HCT116 (cell line): Measurements from ENCODE around the gene TPGS1. TPM values are rescaled to one million over a fixed set of nuclear protein-coding genes. Genes with fewer than 3 reads are reported as not detected.

Source experiments
- ATAC-seq: fragments of 200-7000 bp; cut with Tn5 transposase; 2 replicates; pipeline ENCODE4 v1.9.1; 2020; ENCODE audit warnings: mild to moderate bottlenecking, moderate library complexity
- Bru-seq: library from RNA; stranded (reverse); fragments of 400-500 nt; gene quantifications from one replicate; lab custom pipeline; 2021; lab: Mats Ljungman, UMichigan
- BruChase-seq, 2 experiments: library from RNA; stranded (reverse); fragments of 400-500 nt; gene quantifications; one replicate each; lab custom pipeline; 2021; lab: Mats Ljungman, UMichigan
- BruUV-seq: library from RNA; stranded (reverse); fragments of 400-500 nt; replicated peaks from 2 replicates; lab custom pipeline; 2021; lab: Mats Ljungman, UMichigan
- CTCF ChIA-PET: fragments of 300-600 bp; sonication (Branson Sonifier 250); formaldehyde crosslinking; loops from one replicate; lab custom pipeline; 2021; ENCODE audit warnings: antibody characterized with exemption; lab: Charles Lee
- POLR2A ChIA-PET: fragments of 300-600, 350-600 bp; sonication (Branson Sonifier 250); formaldehyde crosslinking; loops from one replicate; lab custom pipeline; 2021; ENCODE audit warnings: antibody characterized with exemption; lab: Charles Lee
- RAD21 ChIA-PET, 2 experiments: fragments of 300-600 bp; sonication (Branson Sonifier 250); formaldehyde crosslinking; loops; one replicate each; lab custom pipeline; 2023; ENCODE audit warnings: low total read pairs in 2 of 2; ENCODE audit not compliant: uncharacterized antibody in 2 of 2, unreplicated experiment in 2 of 2, low non-redundant PET in 1 of 2; lab: Charles Lee
- DNase-seq: peaks from one replicate; pipeline ENCODE4 v3.0.0-alpha.2; 2010; ENCODE audit warnings: low read depth, low spot score
- H2AFZ ChIP-seq: fragments of 200-600 bp; shearing (Covaris generic), sonication (generic); 2 replicates; pipeline ENCODE4 v1.6.1; 2017; ENCODE audit warnings: low read depth, mixed run types, mixed read lengths, antibody characterized with exemption, low read length; ENCODE audit not compliant: poor library complexity, severe bottlenecking
- H3K27ac ChIP-seq: 2 replicates; pipeline ENCODE4 v1.5.1; 2012; ENCODE audit warnings: low read depth, low read length
- H3K27me3 ChIP-seq: fragments of 200-600 bp; sonication (generic); 2 replicates; pipeline ENCODE4 v1.6.1; 2016; ENCODE audit warnings: mixed run types, low read length, mixed read lengths; ENCODE audit not compliant: insufficient read depth
- H3K36me3 ChIP-seq, 2 experiments: fragments of 200-500 bp in 1 of 2; fragments of 200-600 bp in 1 of 2; sonication (Bioruptor generic) in 1 of 2; sonication (generic) in 1 of 2; 2 replicates each; pipeline versions ENCODE4 v1.5.1 to v1.6.1; 2014 to 2016; ENCODE audit warnings: low read length in 2 of 2, inconsistent platforms in 1 of 2, mixed read lengths in 1 of 2, mixed run types in 1 of 2; ENCODE audit not compliant: insufficient read depth in 2 of 2, control insufficient read depth in 1 of 2
- H3K4me1 ChIP-seq, 2 experiments: fragments of 200-600 bp in 1 of 2; sonication (generic) in 1 of 2; 2 replicates each; pipeline versions ENCODE4 v1.5.1 to v1.6.1; 2012 to 2017; ENCODE audit warnings: low read length in 2 of 2, inconsistent platforms in 1 of 2, mild to moderate bottlenecking in 1 of 2, mixed read lengths in 1 of 2, mixed run types in 1 of 2, moderate library complexity in 1 of 2; ENCODE audit not compliant: insufficient read depth in 2 of 2, control insufficient read depth in 1 of 2
- H3K4me2 ChIP-seq: fragments of 200-600 bp; sonication (generic); 2 replicates; pipeline ENCODE4 v1.6.1; 2017; ENCODE audit warnings: mixed run types, low read length, mixed read lengths
- H3K4me3 ChIP-seq, 2 experiments: fragments of 200-600 bp in 1 of 2; sonication (generic) in 1 of 2; replicated peaks in 1 of 2; 2 replicates each; pipeline ENCODE4 v1.5.1; 2011 to 2016; ENCODE audit warnings: low read length in 2 of 2, control low read depth in 1 of 2, low read depth in 1 of 2, mild to moderate bottlenecking in 1 of 2, mixed read lengths in 1 of 2, mixed run types in 1 of 2
- H3K79me2 ChIP-seq: fragments of 200-600 bp; sonication (generic); 2 replicates; pipeline ENCODE4 v1.6.1; 2017; ENCODE audit warnings: mild to moderate bottlenecking, mixed run types, low read length, moderate library complexity, mixed read lengths; ENCODE audit not compliant: insufficient read depth
- H3K9ac ChIP-seq: fragments of 200-600 bp; sonication (generic); 2 replicates; pipeline ENCODE4 v1.6.1; 2016; ENCODE audit warnings: low read length, mixed read lengths
- H3K9me2 ChIP-seq: fragments of 200-600 bp; sonication (generic), shearing (Covaris generic); 2 replicates; pipeline ENCODE4 v1.6.1; 2017; ENCODE audit warnings: mixed run types, mild to moderate bottlenecking, moderate library complexity; ENCODE audit not compliant: insufficient read depth
- H3K9me3 ChIP-seq, 2 experiments: fragments of 200-500 bp in 1 of 2; fragments of 200-600 bp in 1 of 2; sonication (Bioruptor generic) in 1 of 2; sonication (generic) in 1 of 2; 2 replicates each; pipeline ENCODE4 v1.6.1; 2014 to 2017; ENCODE audit warnings: low read length in 2 of 2, mixed read lengths in 2 of 2, inconsistent platforms in 1 of 2, low read depth in 1 of 2, mild to moderate bottlenecking in 1 of 2, mixed run types in 1 of 2, moderate library complexity in 1 of 2; ENCODE audit not compliant: control insufficient read depth in 1 of 2, insufficient read depth in 1 of 2
- H4K20me1 ChIP-seq: fragments of 200-600 bp; sonication (generic), shearing (Covaris generic); 2 replicates; pipeline ENCODE4 v1.6.1; 2017; ENCODE audit warnings: mixed run types, mild to moderate bottlenecking, moderate library complexity; ENCODE audit not compliant: insufficient read depth
- CBX3 ChIP-seq: IDR thresholded peaks from 2 replicates; pipeline ENCODE4 v1.6.1; 2012; ENCODE audit warnings: low read depth
- CEBPB ChIP-seq: IDR thresholded peaks from 2 replicates; pipeline ENCODE4 v1.6.1; 2012; ENCODE audit warnings: low read depth
- EGR1 ChIP-seq: IDR thresholded peaks from 2 replicates; pipeline ENCODE4 v1.6.1; 2012; ENCODE audit warnings: low read depth
- ELF1 ChIP-seq: IDR thresholded peaks from 2 replicates; pipeline ENCODE4 v1.6.1; 2012; ENCODE audit warnings: low read depth, borderline replicate concordance
- EZH2 ChIP-seq: fragments of 200-600 bp; sonication (generic); IDR thresholded peaks from 2 replicates; pipeline ENCODE4 v1.6.1; 2017; ENCODE audit warnings: antibody characterized with exemption, mixed run types
- EZH2phosphoT487 ChIP-seq: fragments of 200-600 bp; IDR thresholded peaks from 2 replicates; pipeline ENCODE4 v1.6.1; 2018; ENCODE audit warnings: antibody characterized with exemption, borderline replicate concordance
- FOSL1 ChIP-seq: IDR thresholded peaks from 2 replicates; pipeline ENCODE4 v1.6.1; 2012; ENCODE audit warnings: low read depth
- JUND ChIP-seq: IDR thresholded peaks from 2 replicates; pipeline ENCODE4 v1.6.1; 2012
- POLR2A ChIP-seq: IDR thresholded peaks from 2 replicates; pipeline ENCODE4 v1.7.0; 2011; ENCODE audit warnings: borderline replicate concordance; ENCODE audit not compliant: insufficient read depth, insufficient read length; ENCODE audit errors: extremely low read depth
- POLR2AphosphoS5 ChIP-seq: IDR thresholded peaks from 2 replicates; pipeline ENCODE4 v1.6.1; 2011; ENCODE audit warnings: mild to moderate bottlenecking, low read depth, low read length, moderate library complexity
- RAD21 ChIP-seq: IDR thresholded peaks from 2 replicates; pipeline ENCODE4 v1.6.1; 2012; ENCODE audit warnings: low read depth, mild to moderate bottlenecking
- SIN3A ChIP-seq: IDR thresholded peaks from 2 replicates; pipeline ENCODE4 v1.6.1; 2012; ENCODE audit warnings: low read depth
- SP1 ChIP-seq: IDR thresholded peaks from 2 replicates; pipeline ENCODE4 v1.6.1; 2012; ENCODE audit warnings: low read depth
- SRF ChIP-seq: IDR thresholded peaks from 2 replicates; pipeline ENCODE4 v1.6.1; 2012; ENCODE audit warnings: low read depth
- TCF7L2 ChIP-seq: IDR thresholded peaks from 2 replicates; pipeline ENCODE4 v1.7.0; 2011; ENCODE audit warnings: borderline replicate concordance, inconsistent platforms; ENCODE audit not compliant: insufficient read depth, insufficient read length; ENCODE audit errors: extremely low read depth
- ZFX ChIP-seq: fragments of 450-650 bp; IDR thresholded peaks from 2 replicates; pipeline ENCODE4 v1.6.1; 2017
- ZNF274 ChIP-seq: fragments of 200-500 bp; sonication (Bioruptor generic); IDR thresholded peaks from 2 replicates; pipeline ENCODE4 v1.6.1; 2014; ENCODE audit warnings: mild to moderate bottlenecking, low read depth, low read length, inconsistent platforms
- intact Hi-C: fragments of 100-400 bp; cut with micrococcal nuclease; formaldehyde crosslinking; loops from 2 replicates; pipeline ENCODE4 v1.10.0; 2022
- long read RNA-seq: library from polyadenylated mRNA; unstranded; transcript quantifications from one replicate; pipeline ENCODE4 v2.0.0, GENCODE V29; 2021; ENCODE audit not compliant: unreplicated experiment
- polyA plus RNA-seq: library from polyadenylated mRNA; unstranded; fragments of >200 nt; gene quantifications from 2 replicates; pipeline ENCODE4 v1.2.1, GENCODE V29; 2012; ENCODE audit warnings: missing spikeins
- total RNA-seq: library from RNA; stranded (reverse); gene quantifications from one replicate; pipeline ENCODE4 v1.2.1, GENCODE V29; 2021; ENCODE audit not compliant: unreplicated experiment
- TF ChIP-seq, protein P1 (sequence below): IDR thresholded peaks from 2 replicates; pipeline ENCODE4 v1.6.1; 2012
- TF ChIP-seq, protein P2 (sequence below), 3 experiments: fragments of 200-600 bp in 1 of 3; sonication (generic) in 1 of 3; IDR thresholded peaks in 2 of 3; conservative IDR thresholded peaks in 1 of 3; 2 replicates each; pipeline ENCODE4 v1.5.1; 2012 to 2017; ENCODE audit warnings: low read depth in 2 of 3, low read length in 2 of 3, antibody characterized with exemption in 1 of 3, borderline replicate concordance in 1 of 3, control low read depth in 1 of 3, mild to moderate bottlenecking in 1 of 3, mixed read lengths in 1 of 3, mixed run types in 1 of 3, moderate library complexity in 1 of 3; ENCODE audit not compliant: insufficient read depth in 1 of 3
- TF ChIP-seq, protein P3 (sequence below): IDR thresholded peaks from 2 replicates; pipeline ENCODE4 v1.6.1; 2011; ENCODE audit warnings: mild to moderate bottlenecking, low read length, moderate library complexity; ENCODE audit not compliant: insufficient replicate concordance; ENCODE audit errors: extremely low read depth

Gene TPGS1, protein sequence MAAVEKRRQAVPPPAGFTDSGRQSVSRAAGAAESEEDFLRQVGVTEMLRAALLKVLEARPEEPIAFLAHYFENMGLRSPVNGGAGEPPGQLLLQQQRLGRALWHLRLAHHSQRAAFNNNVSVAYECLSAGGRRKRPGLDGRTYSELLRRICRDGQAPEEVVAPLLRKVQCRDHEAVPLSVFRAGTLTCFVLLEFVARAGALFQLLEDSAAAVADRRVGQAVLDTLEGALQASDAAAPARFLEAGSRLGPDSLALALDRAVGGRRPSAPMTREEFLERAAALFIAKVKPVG
- total RNA-seq (19.1 TPM), Bru-seq, nascent RNA (percentile 47 among the genes with signal in this experiment), BruChase-seq, experiment 1, labeled RNA remaining after a 6-hour chase (percentile 53 among the genes with signal in this experiment), BruChase-seq, experiment 2, labeled RNA remaining after a 2-hour chase (percentile 48 among the genes with signal in this experiment)
- 8.6 and 8.8 TPM in 2 replicates for polyA plus RNA-seq
- long read RNA-seq, transcript TPGS1-201 (2 exons, 1,114 nt) = major isoform, 32 of 34 reads
- long read RNA-seq, partial matches to known transcripts = 2 of 34 reads
- long read RNA-seq, other reads (novel, unspliced or antisense) = 0 of 34 reads

DNA sequence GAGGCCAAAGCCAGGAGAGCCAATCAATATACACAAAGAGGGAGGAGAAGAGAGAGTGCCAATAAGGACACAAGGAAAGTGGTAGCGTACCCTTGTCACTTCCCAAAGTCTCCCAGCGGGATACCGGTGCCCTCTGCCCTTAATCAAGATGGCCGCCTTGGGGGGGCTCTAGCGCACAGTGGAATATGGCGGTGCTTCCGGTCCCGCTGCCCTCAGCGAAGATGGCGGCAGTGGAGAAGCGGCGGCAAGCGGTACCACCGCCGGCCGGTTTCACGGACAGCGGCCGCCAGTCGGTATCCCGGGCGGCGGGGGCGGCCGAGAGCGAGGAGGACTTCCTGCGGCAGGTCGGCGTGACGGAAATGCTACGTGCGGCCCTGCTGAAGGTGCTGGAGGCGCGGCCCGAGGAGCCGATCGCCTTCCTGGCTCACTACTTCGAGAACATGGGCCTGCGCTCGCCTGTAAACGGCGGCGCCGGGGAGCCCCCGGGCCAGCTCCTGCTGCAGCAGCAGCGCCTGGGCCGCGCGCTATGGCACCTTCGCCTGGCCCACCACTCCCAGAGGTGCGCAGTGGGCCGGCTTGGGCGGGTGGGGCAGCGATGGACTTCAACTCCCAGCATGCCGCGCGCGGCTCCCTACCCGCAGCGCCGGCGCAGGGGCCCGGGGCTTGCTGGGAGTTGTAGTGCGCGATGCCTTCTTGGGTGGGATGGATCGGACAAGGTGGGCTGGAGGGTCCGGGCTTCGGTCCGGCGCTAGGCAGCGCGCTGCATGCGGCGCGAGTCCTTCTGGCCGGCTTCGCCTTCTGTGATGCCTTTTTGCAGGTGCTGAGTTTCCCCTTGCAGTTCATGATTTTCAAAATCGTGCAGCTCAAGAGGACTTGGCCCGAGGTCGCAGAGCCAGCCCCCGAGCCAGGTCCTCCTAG is at the start of gene TPGS1:
TPGS1 (plus strand) TSS at position 212 of the 918 bp plus-strand sequence; CDS start at position 222, 10 bp downstream.
- H3K9ac ChIP-seq = peak within 1 kb of the TSS; percentile 97
- no peak for TF ChIP-seq EZH2
- peak; percentile 94 for TF ChIP-seq ZFX
- TF ChIP-seq EZH2phosphoT487 = no peak
- TF ChIP-seq ELF1 = no peak; the same call in 1 of the 2 replicates
- TF ChIP-seq POLR2A = peak; percentile 23
- no peak for TF ChIP-seq CBX3
- no peak for TF ChIP-seq CEBPB
- TF ChIP-seq SIN3A = no peak
- TF ChIP-seq, protein P1, sequence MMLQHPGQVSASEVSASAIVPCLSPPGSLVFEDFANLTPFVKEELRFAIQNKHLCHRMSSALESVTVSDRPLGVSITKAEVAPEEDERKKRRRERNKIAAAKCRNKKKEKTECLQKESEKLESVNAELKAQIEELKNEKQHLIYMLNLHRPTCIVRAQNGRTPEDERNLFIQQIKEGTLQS = no peak
- TF ChIP-seq TCF7L2 = no peak
- TF ChIP-seq POLR2AphosphoS5 = peak; percentile 64
- no peak for TF ChIP-seq SRF
- TF ChIP-seq, protein P2, sequence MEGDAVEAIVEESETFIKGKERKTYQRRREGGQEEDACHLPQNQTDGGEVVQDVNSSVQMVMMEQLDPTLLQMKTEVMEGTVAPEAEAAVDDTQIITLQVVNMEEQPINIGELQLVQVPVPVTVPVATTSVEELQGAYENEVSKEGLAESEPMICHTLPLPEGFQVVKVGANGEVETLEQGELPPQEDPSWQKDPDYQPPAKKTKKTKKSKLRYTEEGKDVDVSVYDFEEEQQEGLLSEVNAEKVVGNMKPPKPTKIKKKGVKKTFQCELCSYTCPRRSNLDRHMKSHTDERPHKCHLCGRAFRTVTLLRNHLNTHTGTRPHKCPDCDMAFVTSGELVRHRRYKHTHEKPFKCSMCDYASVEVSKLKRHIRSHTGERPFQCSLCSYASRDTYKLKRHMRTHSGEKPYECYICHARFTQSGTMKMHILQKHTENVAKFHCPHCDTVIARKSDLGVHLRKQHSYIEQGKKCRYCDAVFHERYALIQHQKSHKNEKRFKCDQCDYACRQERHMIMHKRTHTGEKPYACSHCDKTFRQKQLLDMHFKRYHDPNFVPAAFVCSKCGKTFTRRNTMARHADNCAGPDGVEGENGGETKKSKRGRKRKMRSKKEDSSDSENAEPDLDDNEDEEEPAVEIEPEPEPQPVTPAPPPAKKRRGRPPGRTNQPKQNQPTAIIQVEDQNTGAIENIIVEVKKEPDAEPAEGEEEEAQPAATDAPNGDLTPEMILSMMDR (IDR thresholded peaks at IDR 0.05 in 2 of 3, conservative IDR thresholded peaks at IDR 0.05 in 1 of 3; ENCODE audit: borderline replicate concordance in 1 of 3, insufficient read depth in 1 of 3, low read depth in 2 of 3, low read length in 2 of 3) = no peak
- TF ChIP-seq JUND = no peak
- no peak for TF ChIP-seq FOSL1
- TF ChIP-seq ZNF274 = no peak
- peak; percentile 98 for TF ChIP-seq EGR1
- no peak for TF ChIP-seq RAD21
- peak; percentile 37; the same call in 1 of the 2 replicates for TF ChIP-seq SP1
- TF ChIP-seq, protein P3, sequence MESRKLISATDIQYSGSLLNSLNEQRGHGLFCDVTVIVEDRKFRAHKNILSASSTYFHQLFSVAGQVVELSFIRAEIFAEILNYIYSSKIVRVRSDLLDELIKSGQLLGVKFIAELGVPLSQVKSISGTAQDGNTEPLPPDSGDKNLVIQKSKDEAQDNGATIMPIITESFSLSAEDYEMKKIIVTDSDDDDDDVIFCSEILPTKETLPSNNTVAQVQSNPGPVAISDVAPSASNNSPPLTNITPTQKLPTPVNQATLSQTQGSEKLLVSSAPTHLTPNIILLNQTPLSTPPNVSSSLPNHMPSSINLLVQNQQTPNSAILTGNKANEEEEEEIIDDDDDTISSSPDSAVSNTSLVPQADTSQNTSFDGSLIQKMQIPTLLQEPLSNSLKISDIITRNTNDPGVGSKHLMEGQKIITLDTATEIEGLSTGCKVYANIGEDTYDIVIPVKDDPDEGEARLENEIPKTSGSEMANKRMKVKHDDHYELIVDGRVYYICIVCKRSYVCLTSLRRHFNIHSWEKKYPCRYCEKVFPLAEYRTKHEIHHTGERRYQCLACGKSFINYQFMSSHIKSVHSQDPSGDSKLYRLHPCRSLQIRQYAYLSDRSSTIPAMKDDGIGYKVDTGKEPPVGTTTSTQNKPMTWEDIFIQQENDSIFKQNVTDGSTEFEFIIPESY = no peak

More for the DNA sequence above, at the start of gene TPGS1:
- ChIA-PET CTCF (interaction anchor here (1.0 to 1.9 kb wide), 5 partner anchors 12 to 213 kb away, joined by 3 to 29 read pairs (median 4); partner anchors contain the start of gene MADCAM1), RAD21 (no interaction called here), POLR2A (interaction anchor here (0.8 to 1.5 kb wide), 4 partner anchors 9 to 25 kb away, joined by 3 to 5 read pairs (median 4); partner anchors contain the start of genes CDC34 and MADCAM1)
- Histone ChIP-seq H3K27me3 (no peaks in the 10 kb centered on the region), H3K4me1 (peaks cover 24 to 48% of the 10 kb centered on the region in 2 experiments), H3K4me2 (peak within 1 kb of the TSS; percentile 85), H2AFZ (peak within 1 kb of the TSS; percentile 40), H4K20me1 (no peaks in the 10 kb centered on the region), H3K36me3 (peaks cover 0 to 5% of the 10 kb centered on the region in 2 experiments; a peak in 1 of 4 replicates), H3K9me3 (no peaks in the 10 kb centered on the region), H3K79me2 (peaks cover 11% of the 10 kb centered on the region; the same call in 1 of the 2 replicates), H3K9me2 (no peaks in the 10 kb centered on the region), H3K27ac (peak within 1 kb of the TSS; percentile 91), H3K4me3 (peak within 1 kb of the TSS; percentile 89 to 97)
- ATAC-seq (peak; percentile 63), DNase-seq (peak; percentile 40)
- no TSS peak for BruUV-seq
- intact Hi-C loops = loop anchor here (10.0 kb wide), 1 partner anchor 123 kb away; no protein-coding TSS in a partner anchor
